ENCODE measurements around the gene UXS1.

DNA sequence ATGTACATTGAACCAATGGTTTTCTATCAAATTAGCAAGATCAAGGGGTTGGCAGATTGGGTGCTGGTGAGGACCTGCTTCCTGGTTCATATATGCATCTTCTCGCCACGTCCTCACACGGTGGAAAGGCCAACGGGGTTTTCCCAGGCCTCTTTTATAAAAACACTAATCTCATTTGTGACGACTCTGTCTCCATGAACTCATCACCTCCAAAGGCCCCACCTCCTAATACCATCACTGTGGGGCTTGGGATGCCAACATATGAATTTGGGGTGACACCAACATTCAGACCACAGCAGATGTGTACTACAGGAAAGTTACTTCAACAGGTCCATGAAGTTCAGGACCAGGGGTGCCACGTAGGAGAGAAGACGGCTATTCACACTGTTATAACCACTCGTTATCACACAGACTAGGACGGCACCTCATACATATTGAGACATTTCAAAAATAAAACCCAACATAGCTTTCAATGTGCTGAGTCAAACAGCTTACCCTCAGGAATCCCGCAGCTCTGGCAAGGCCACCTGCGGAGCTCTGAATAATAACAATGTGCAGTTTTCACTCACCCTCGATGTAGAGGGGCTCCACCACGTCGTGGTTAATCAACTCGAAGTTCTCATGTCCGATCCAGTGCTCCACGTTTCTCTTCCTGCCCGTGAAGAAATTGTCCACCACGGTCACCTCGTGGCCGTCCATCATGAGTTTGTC is 49.3 kb downstream of the UXS1 start:
- no peak for TF ChIP-seq FOXA1 (IDR thresholded peaks at IDR 0.05)
- TF ChIP-seq SUZ12 (IDR thresholded peaks at IDR 0.05): no peak
- TF ChIP-seq FOXK2 (IDR thresholded peaks at IDR 0.05): no peak
- TF ChIP-seq SP1 (IDR thresholded peaks at IDR 0.05): no peak
- no peak for TF ChIP-seq BHLHE40 (IDR thresholded peaks at IDR 0.05; ENCODE audit: borderline replicate concordance)
- no peak for TF ChIP-seq NFRKB (IDR thresholded peaks at IDR 0.05)
- TF ChIP-seq ARNT (IDR thresholded peaks at IDR 0.05): no peak
- TF ChIP-seq FOXM1 (IDR thresholded peaks at IDR 0.05; ENCODE audit: borderline replicate concordance): no peak
- TF ChIP-seq PKNOX1 (IDR thresholded peaks at IDR 0.05): no peak

All from HEK293T (cell line).